NCI-H226 (cell line): ENCODE measurements around the gene TRIM71.
"Not testable (repeated sequence)": the region's sequence is repeated elsewhere in the genome, so short reads cannot be mapped to it uniquely, and the experiment has no call there.

ENCODE experiments used
- DNase-seq: peaks from one replicate; pipeline ENCODE4 v3.0.0-alpha.2; 2015

Gene TRIM71

GRCh38 chr3:32844322-32844654 is 26.5 kb downstream of the TRIM71 start:
- DNase-seq, result no peak

GRCh38 chr3:32844914-32845313 is 27.1 kb downstream of the TRIM71 start:
- DNase-seq, result no peak

DNA sequence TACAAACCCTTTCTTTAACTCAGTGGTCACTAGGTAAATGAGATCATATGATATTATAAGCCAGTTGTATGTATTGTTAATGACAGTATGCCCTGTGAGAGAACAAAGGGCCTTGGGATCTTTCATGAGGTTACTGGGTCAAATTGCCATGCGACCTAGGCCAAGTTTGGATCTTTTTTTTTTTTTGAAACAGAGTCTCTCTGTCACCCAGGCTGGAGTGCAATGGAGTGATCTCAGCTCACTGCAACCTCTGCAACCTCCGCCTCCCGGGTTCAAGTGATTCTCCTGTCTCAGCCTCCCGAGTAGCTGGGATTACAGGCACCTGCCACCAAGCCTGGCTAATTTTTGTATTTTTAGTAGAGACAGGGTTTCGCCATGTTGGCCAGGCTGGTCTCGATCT is 27.7 kb downstream of the TRIM71 start:
- DNase-seq, result not testable (repeated sequence)

GRCh38 chr3:32847045-32847444 is 29.2 kb downstream of the TRIM71 start:
- DNase-seq, result not testable (repeated sequence)

DNA sequence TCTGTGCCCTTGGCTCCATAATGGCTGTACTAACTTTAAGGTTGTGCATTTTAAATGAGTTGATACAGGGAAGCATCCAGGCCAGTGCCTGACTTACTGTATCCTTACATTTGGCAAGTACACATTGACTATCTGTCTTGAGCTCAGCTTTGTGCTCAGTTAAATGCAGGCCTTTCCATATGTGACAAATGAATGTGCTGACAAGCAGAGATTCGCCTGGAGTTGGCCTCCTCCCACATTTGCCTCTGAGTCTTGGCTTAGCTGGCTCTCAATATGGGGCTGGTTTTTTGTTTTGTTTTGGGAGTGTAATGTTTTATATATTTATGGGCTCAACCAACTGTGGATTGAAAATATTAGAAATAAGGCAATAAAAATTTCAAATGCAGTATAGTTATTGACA is 29.7 kb downstream of the TRIM71 start:
- DNase-seq, result peak; percentile 33

GRCh38 chr3:32848215-32848614 is 30.4 kb downstream of the TRIM71 start:
- DNase-seq, result peak; percentile 18

DNA sequence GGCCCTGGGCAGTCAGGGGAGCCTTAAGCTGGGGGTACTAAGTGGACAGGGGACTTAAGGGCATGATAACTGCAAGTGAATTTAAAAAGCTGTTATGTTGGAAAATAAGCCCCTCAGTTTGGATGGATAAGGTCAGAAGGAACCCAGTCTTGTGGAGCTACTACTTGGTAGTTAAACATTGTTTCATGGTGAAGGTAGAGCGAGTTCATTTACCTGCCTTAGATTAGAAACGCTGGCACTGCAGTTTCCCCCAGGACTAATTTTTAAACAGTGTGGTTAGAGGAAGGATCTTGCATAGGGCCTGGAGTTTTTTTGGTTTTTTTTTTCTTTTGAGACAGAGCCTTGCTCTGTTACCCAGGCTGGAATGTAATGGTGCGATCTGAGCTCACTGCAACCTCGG is 31.2 kb downstream of the TRIM71 start:
- DNase-seq, result no peak

GRCh38 chr3:32850226-32850625 is 32.4 kb downstream of the TRIM71 start:
- DNase-seq, result no peak

GRCh38 chr3:32850636-32851035 is 32.8 kb downstream of the TRIM71 start:
- no peak for DNase-seq

- DNase-seq, result no peak
Observed at GRCh38 chr3:32852146-32852545, 34.3 kb downstream of the TRIM71 start.

DNA sequence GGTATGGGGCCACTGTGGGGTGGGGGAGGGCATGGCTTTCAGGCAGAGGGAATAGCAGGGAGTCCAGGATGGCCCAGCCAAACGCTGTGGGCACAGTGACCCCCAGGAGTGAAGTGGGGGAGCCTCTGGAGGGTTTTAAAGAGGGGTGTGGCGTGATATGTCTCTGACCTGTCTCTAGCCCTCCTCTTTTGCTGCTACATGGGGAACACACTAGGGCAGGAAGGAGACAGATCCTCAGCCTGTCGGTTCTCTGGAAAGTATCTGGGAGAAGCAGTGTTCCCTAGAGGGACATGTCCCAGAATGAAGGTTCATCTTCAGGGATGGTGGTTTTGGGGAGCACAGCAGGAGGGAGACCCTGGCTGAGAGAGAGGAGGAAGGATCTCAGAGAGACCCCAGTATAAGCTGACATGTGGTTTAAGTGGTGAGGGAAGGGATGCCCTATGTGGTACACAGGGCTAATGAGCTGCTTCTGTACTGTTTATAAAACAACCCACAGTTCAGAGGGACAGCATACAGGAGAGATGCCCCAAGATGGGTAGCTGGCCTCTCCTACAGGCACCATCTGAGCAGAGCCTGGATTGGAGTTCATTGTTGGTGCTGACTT is 37.7 kb downstream of the TRIM71 start:
- no peak for DNase-seq

DNA sequence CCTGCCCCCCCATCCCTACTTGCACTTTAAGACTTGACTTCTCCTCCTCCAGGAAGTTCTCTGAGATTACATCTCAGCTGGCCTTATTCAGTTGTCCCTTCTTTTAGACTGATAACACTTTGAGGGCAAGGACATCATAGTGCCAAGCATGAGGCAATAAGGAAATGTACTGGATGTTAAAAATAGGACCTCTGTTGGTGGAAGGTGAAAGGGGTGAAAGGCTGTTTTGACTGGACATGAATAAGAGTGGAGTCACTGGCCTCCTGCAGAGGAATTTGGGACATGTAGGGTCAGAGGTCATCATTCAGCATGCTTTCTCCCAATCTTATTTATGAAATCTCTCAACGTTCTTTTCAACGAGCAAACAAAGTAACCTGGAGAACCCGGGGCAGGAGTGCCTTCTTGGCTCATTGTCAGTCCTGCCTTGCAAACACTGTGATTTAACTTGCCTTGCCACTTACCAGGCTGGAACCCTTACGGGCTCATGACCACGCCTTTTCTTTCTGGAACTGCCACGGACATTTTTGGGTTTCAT is 38.6 kb downstream of the TRIM71 start:
- DNase-seq, result no peak

DNA sequence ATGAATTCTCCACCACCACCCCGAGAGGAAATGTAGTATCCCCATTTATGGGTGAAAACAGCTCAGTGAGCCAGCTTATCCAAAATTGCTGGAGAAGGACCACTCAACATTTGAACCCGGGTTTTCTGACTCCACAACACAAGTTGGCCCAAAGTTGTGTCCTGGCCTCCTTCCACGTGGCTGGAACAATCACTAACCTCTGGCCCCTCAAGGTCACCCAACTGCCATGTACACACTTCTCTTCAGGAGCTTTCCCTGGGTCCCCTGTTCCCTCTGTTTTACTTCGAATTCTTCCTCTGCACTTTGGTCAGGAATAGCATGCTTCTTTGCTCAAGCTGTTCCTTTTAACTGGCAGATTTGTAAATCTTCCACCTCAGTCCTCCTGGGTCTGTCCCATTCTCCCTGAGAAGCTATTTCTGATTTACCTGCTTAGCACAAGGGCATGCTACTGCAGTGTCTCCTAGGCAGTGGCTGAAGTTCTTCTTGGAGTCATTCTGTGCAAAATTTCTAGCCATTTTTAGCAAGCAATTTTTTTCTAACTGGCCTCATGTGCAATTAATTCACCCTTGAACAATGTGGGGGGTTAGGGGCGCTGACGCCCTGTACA is 39.2 kb downstream of the TRIM71 start:
- no peak for DNase-seq

GRCh38 chr3:32857921-32858320 is 40.1 kb downstream of the TRIM71 start:
- no peak for DNase-seq

DNA sequence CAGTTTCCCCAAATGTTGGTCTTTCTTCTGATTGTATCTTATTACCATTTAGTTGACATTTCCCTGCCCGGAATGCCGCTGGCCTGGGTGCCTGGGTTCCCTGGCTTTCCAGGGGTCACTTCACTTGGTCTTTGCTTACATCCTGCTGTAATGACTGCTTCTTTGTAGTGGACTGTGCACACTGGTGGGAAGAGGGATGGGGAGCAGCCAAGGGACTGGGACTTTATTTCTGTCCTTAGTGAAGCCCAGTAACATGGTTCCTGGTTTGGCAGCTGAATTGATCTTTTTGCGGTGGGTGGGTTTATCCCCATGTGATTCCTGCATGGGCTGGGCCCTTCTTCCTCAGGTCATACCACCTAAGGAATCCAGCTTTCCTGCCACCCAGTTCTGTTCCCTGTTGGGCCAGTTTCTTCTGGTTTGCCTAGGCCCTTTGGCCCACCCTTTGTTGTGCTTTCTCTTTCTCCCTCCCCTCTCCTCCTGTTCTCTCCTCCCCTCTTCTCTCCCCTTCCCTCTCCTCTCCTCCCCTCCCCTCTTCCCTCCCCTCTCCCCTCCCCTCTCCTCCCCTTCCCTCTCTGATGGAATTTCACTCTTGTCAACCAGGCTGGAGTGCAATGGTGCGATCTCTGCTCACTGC is 41.9 kb downstream of the TRIM71 start:
- DNase-seq, result no peak

DNA sequence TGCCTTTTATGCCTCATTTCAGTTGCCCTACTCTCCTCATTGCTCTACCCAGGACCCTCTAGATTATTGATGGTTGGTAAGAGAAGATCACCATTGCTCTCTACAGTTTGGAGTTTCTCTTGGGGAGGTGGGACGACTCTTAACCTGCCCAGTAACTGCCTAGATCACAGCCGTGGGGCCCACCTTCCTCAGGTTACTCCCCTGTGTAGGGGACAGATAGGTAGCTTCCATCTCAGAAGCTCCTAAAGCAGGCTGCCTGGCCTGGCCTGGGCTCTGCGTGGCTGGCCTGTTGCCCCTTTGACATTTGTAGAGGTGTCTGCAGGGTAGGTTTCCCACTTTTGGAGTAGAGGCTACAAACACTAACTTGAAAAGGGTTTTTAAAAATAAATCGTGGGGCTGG is 42.7 kb downstream of the TRIM71 start:
- DNase-seq, result no peak

GRCh38 chr3:32861681-32862080 is 43.9 kb downstream of the TRIM71 start:
- DNase-seq, result no peak

DNA sequence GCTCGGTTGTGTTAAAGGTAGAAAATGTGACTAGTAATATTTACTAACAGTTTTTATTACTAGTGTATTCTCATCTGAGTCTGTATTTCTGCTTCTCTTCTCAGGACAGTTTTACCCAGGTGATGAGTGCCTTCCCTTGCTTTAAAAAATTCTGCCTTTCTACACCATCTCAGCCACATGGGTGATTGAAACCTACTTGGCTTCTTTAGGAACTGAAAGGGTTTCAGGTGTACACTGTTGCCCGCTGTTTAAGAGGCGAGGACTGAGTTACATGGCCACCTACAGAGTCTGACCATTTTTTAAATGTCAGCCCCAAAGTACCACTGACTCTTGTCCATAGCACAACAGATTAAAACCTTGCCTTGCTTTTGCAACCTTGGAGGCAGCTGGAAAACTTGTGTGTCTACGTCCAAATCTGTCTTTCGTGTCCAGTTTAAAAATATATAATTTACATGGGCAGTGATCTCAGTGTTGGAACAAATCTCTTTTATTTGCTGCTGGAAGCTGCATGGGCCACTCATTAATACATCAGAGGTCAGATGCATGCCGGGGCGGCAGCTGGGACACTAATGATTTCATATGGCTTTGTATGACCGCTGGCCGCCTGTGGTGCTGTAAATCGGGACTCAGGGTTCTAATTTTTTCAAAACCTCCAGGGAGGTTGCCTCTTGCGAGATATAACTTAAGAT is 44.6 kb downstream of the TRIM71 start:
- no peak for DNase-seq

DNA sequence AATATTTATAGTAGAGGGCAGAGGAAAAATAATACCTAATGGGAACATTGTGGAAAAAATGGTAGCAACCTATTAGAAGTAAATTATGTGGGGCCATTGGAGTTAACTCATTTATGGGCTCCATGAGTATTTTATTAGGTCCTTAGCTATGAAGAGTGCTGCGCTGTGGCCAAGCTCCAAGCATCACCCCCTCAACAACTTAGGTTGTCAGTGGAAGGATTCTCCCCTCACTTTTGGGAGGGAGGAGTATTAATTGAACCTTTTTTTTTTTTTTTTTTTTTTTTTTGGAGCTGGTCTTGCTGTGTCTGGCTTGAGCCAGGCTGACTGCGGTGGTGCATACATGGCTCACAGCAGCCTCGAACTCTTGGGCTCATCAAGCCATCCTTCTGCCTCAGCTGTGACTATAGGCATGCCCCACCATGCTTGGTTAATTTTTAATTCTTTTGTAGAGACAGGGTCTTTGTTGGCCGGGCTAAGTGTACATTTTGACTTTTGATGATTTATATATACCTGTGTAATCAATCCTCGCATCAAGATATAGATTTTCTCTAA is 45.2 kb downstream of the TRIM71 start:
- no peak for DNase-seq

GRCh38 chr3:32865383-32865782 is 47.6 kb downstream of the TRIM71 start:
- peak; percentile 10 for DNase-seq

DNA sequence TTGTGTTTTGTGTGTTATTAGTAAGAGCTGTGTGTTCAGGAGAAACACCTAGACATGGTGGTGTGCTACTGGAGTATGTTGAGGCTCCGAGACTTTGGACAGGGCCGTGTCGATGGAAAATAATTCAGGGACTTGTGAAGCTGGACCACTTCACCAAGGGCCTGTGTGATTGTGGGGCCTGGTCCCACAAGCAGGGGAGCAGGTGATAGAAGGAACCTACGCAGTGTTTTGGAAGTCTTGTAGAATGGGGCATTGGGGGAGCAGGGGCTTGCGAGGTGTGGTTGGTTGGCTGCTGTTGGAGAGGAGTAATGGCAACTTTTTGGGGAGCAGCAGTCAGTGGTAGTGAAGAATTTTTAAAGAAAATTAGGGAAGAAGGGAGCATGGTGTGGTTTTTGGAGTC is 48.7 kb downstream of the TRIM71 start:
- no peak for DNase-seq

DNA sequence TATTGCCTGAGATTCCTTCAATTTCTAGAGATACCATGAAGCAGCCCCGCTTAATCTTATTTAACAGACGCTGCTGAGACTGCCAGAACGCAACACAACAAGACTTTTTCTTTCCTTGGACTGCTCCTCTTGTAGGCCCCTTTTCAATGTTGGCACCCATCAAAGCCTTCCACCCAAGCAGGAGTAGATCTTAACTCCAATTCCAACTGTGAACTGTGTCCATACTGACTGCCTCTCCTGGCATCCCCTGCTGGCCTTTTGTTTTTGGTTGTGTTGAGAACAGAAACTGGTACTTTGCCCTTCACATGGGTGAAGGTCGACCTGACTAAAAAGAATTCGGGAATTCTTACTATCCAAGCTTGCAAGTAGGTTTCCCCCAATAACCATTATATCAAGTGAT is 50.2 kb downstream of the TRIM71 start:
- no peak for DNase-seq

- no peak for DNase-seq
Observed at GRCh38 chr3:32868719-32869512, 51.1 kb downstream of the TRIM71 start.
